Non-pigmented ciliary epithelial cell (primary cell): ENCODE data around the gene CCL8.

Experiments
- DNase-seq: peaks from one replicate; pipeline ENCODE4 v3.0.0-alpha.2; 2010; ENCODE audit warnings: low read depth

The CCL8 gene

GRCh38 chr17:34319039-34319483, at the start of gene CCL8:
CCL8 (plus strand) TSS chr17:34319435; CDS start chr17:34319502, 67 bp downstream.
- no peak for DNase-seq

GRCh38 chr17:34269969-34270368, 49.3 kb upstream of the CCL8 start, which contains the start of gene CCL7:
CCL7 (plus strand) TSS chr17:34270221; CDS start chr17:34270291, 70 bp downstream.
- DNase-seq = no peak

- no peak for DNase-seq
Measured at GRCh38 chr17:34275881-34276280, 43.4 kb upstream of the CCL8 start.

- DNase-seq = no peak
Measured at GRCh38 chr17:34276826-34277225, 42.4 kb upstream of the CCL8 start.

- no peak for DNase-seq
Measured at GRCh38 chr17:34283571-34283970, 35.7 kb upstream of the CCL8 start.

GRCh38 chr17:34285286-34285792, 33.9 kb upstream of the CCL8 start, which contains the start of gene CCL11:
CCL11 (plus strand) TSS chr17:34285742; CDS start chr17:34285809, 67 bp downstream.
- no peak for DNase-seq

GRCh38 chr17:34287875-34288274, 31.4 kb upstream of the CCL8 start:
- no peak for DNase-seq

- DNase-seq = no peak
Measured at GRCh38 chr17:34290586-34290985, 28.6 kb upstream of the CCL8 start.

GRCh38 chr17:34291721-34292348, 27.4 kb upstream of the CCL8 start:
- no peak for DNase-seq

GRCh38 chr17:34299027-34299426, 20.2 kb upstream of the CCL8 start:
- no peak for DNase-seq

- peak; percentile 43 for DNase-seq
Measured at GRCh38 chr17:34299956-34300577, 19.2 kb upstream of the CCL8 start.

GRCh38 chr17:34300652-34301370, 18.4 kb upstream of the CCL8 start:
- peak; percentile 34 for DNase-seq

- no peak for DNase-seq
Measured at GRCh38 chr17:34301986-34302385, 17.2 kb upstream of the CCL8 start.

- no peak for DNase-seq
Measured at GRCh38 chr17:34302636-34303035, 16.6 kb upstream of the CCL8 start.

- no peak for DNase-seq
Measured at GRCh38 chr17:34303606-34304005, 15.6 kb upstream of the CCL8 start.

- no peak for DNase-seq
Measured at GRCh38 chr17:34305061-34305460, 14.2 kb upstream of the CCL8 start.

- DNase-seq = no peak
Measured at GRCh38 chr17:34305606-34306005, 13.6 kb upstream of the CCL8 start.

- no peak for DNase-seq
Measured at GRCh38 chr17:34306466-34306865, 12.8 kb upstream of the CCL8 start.

- no peak for DNase-seq
Measured at GRCh38 chr17:34307110-34307509, 12.1 kb upstream of the CCL8 start.

GRCh38 chr17:34308371-34308770, 10.9 kb upstream of the CCL8 start:
- DNase-seq = no peak

- no peak for DNase-seq
Measured at GRCh38 chr17:34311291-34311690, 7.9 kb upstream of the CCL8 start.

GRCh38 chr17:34312080-34312479, 7.2 kb upstream of the CCL8 start:
- peak; percentile 67 for DNase-seq

- DNase-seq = no peak
Measured at GRCh38 chr17:34313164-34313563, 6.1 kb upstream of the CCL8 start.
